Liver (tissue), 9 donors: Measurements from ENCODE around the gene PALLD. TPM values are rescaled to one million over a fixed set of nuclear protein-coding genes. Genes with fewer than 3 reads are reported as not detected.

ENCODE experiments used
- DNase-seq: peaks from one replicate; pipeline ENCODE4 v3.0.0-alpha.2; 2017; ENCODE audit warnings: low spot score
- H3K27ac ChIP-seq, 2 donors: one replicate each; pipeline ENCODE4 v1.7.0; 2013; ENCODE audit warnings: inconsistent platforms in 2 of 2, low read length in 2 of 2, control low read depth in 1 of 2, low read depth in 1 of 2, mild to moderate bottlenecking in 1 of 2
- H3K27me3 ChIP-seq, 4 donors: one replicate each; pipeline versions ENCODE4 v1.6.1 to v1.7.0; 2013; ENCODE audit warnings: low read length in 3 of 4, inconsistent platforms in 1 of 4, mild to moderate bottlenecking in 1 of 4, moderate library complexity in 1 of 4; ENCODE audit not compliant: control insufficient read depth in 4 of 4, insufficient read depth in 4 of 4
- H3K36me3 ChIP-seq, 4 donors: one replicate each; pipeline versions ENCODE4 v1.6.1 to v1.7.0; 2013; ENCODE audit warnings: low read length in 3 of 4, mild to moderate bottlenecking in 3 of 4, low read depth in 1 of 4, moderate library complexity in 1 of 4; ENCODE audit not compliant: control insufficient read depth in 4 of 4, insufficient read depth in 3 of 4
- H3K4me1 ChIP-seq, 4 donors: one replicate each; pipeline versions ENCODE4 v1.6.1 to v1.7.0; 2013; ENCODE audit warnings: low read length in 3 of 4, mild to moderate bottlenecking in 3 of 4, moderate library complexity in 1 of 4; ENCODE audit not compliant: control insufficient read depth in 4 of 4, insufficient read depth in 4 of 4
- H3K4me3 ChIP-seq, 3 donors: one replicate each; pipeline versions ENCODE4 v1.6.1 to v1.7.0; 2013; ENCODE audit warnings: low read length in 3 of 3, control low read depth in 1 of 3, low read depth in 1 of 3, mild to moderate bottlenecking in 1 of 3
- H3K9ac ChIP-seq, 2 donors: one replicate each; pipeline ENCODE4 v1.7.0; 2013; ENCODE audit warnings: low read length in 2 of 2, mild to moderate bottlenecking in 2 of 2, moderate library complexity in 2 of 2, control low read depth in 1 of 2, low read depth in 1 of 2
- H3K9me3 ChIP-seq, 4 donors: one replicate each; pipeline versions ENCODE4 v1.6.1 to v1.7.0; 2013; ENCODE audit warnings: low read length in 3 of 4; ENCODE audit not compliant: control insufficient read depth in 4 of 4
- ATF3 ChIP-seq: IDR thresholded peaks from 2 replicates; pipeline ENCODE4 v1.6.1; 2016; ENCODE audit warnings: antibody characterized with exemption
- EGR1 ChIP-seq, 2 donors: IDR thresholded peaks; 2 replicates each; pipeline ENCODE4 v1.6.1; 2016 to 2018; ENCODE audit warnings: antibody characterized with exemption in 2 of 2, low read depth in 2 of 2
- FOXA1 ChIP-seq: IDR thresholded peaks from 2 replicates; pipeline ENCODE4 v1.6.1; 2016; ENCODE audit warnings: antibody characterized with exemption
- HNF4A ChIP-seq, 2 donors: conservative IDR thresholded peaks; 2 replicates each; pipeline ENCODE4 v1.6.1; 2016; ENCODE audit warnings: antibody characterized with exemption in 2 of 2, mild to moderate bottlenecking in 2 of 2
- HNF4G ChIP-seq: IDR thresholded peaks from 2 replicates; pipeline ENCODE4 v1.6.1; 2016; ENCODE audit warnings: antibody characterized with exemption
- JUND ChIP-seq, 2 donors: IDR thresholded peaks; 2 replicates each; pipeline ENCODE4 v1.6.1; 2016; ENCODE audit warnings: antibody characterized with exemption in 2 of 2
- REST ChIP-seq: IDR thresholded peaks from 2 replicates; pipeline ENCODE4 v1.6.1; 2016; ENCODE audit warnings: antibody characterized with exemption, mild to moderate bottlenecking
- RXRA ChIP-seq, 2 donors: IDR thresholded peaks; 2 replicates each; pipeline ENCODE4 v1.6.1; 2017 to 2018; ENCODE audit warnings: antibody characterized with exemption in 2 of 2, mild to moderate bottlenecking in 1 of 2
- ZBTB33 ChIP-seq: IDR thresholded peaks from 2 replicates; pipeline ENCODE4 v1.6.1; 2016; ENCODE audit warnings: antibody characterized with exemption
- WGBS: extraction: QIAGEN DNeasy Blood & Tissue Kit; methylation state at CpG from one replicate; pipeline ENCODE4 v1.1.7; 2013; 5-methylcytosine and 5-hydroxymethylcytosine counted together
- polyA plus RNA-seq, 2 donors: library from polyadenylated mRNA; stranded (reverse) in 1 of 2; unstranded in 1 of 2; fragments of 200-250 nt in 1 of 2; fragments of >200 nt in 1 of 2; fragmentation: Nextera tagmentation in 1 of 2; extraction: Ambion mirVana in 1 of 2; gene quantifications; one replicate each; pipeline versions ENCODE4 v1.2.1 to v1.2.3, GENCODE V29; 2013 to 2015
- total RNA-seq, 2 donors: library from RNA; depleted of rRNA; stranded (reverse); fragments of >200 nt; gene quantifications; one replicate each; pipeline ENCODE4 v1.2.3, GENCODE V29; 2014
- donor health status: healthy.
- donor health status: healthy.
- donor health status: healthy.
- donor health status: healthy.
- donor health status: healthy.

PALLD gene
- total and polyA plus RNA-seq, 4 donors, result 9.0 to 26.3 (median 14.7) TPM

- 76% methylated on average over 7 of the region's 7 CpGs for WGBS
- Histone ChIP-seq H3K4me3 (no peak overlapping the region), H3K27me3 (no peaks in the 10 kb centered on the region), H3K4me1 (no peaks in the 10 kb centered on the region), H3K9me3 (no peaks in the 10 kb centered on the region), H3K27ac (no peak overlapping the region), H3K9ac (no peak overlapping the region), H3K36me3 (no peaks in the 10 kb centered on the region)
- TF ChIP-seq EGR1 (IDR thresholded peaks at IDR 0.05; ENCODE audit: low read depth in 2 of 2), result no peak
- TF ChIP-seq HNF4A (conservative IDR thresholded peaks at IDR 0.05), result no peak
- no peak for TF ChIP-seq REST
- DNase-seq, result no peak
These were observed 240.3 kb downstream of the PALLD start for GRCh38 chr4:168736860-168737805.

- Histone ChIP-seq H3K27ac (no peak overlapping the region), H3K27me3 (no peaks in the 10 kb centered on the region), H3K9me3 (no peaks in the 10 kb centered on the region), H3K36me3 (no peaks in the 10 kb centered on the region), H3K9ac (no peak overlapping the region), H3K4me1 (no peaks in the 10 kb centered on the region), H3K4me3 (no peak overlapping the region)
- TF ChIP-seq ZBTB33 (no peak), HNF4G (no peak), REST (no peak), ATF3 (no peak), JUND (IDR thresholded peaks at IDR 0.05) (no peak), FOXA1 (no peak), RXRA (IDR thresholded peaks at IDR 0.05) (no peak), HNF4A (conservative IDR thresholded peaks at IDR 0.05) (no peak)
- WGBS, result 93% methylated on average over 4 of the region's 4 CpGs
- no peak for DNase-seq
These were observed 240.9 kb downstream of the PALLD start for GRCh38 chr4:168737806-168738172.
